ENCODE results near the gene GRN. TPM values are rescaled to one million over a fixed set of nuclear protein-coding genes. Genes with fewer than 3 reads are reported as not detected.

GRN gene
- total and polyA plus RNA-seq, 2 of the 8 experiments (the other 6 are each of a cell fraction or from before 2014, with no cell fraction given): 108 to 387 TPM

- no peak for DNase-seq (ENCODE audit: low read depth in 1 of 2, low spot score in 2 of 2)
- Histone ChIP-seq H3K27me3 (replicated peaks in 1 of 4; ENCODE audit: control insufficient read depth in 3 of 4, extremely low read depth in 1 of 4, insufficient read depth in 3 of 4, low read length in 3 of 4) (no peaks in the 10 kb centered on the region), H4K20me1 (replicated peaks in 1 of 2; ENCODE audit: control insufficient read depth in 1 of 2, insufficient read depth in 2 of 2, low read length in 2 of 2) (peaks cover 3 to 27% of the 10 kb centered on the region in 2 experiments), H2AK5ac (ENCODE audit: low read depth, low read length) (no peak overlapping the region), H3K18ac (ENCODE audit: extremely low read depth, low read length) (no peak overlapping the region), H3K79me1 (ENCODE audit: low read depth, low read length) (peaks cover 12% of the 10 kb centered on the region), H3K27ac (ENCODE audit: low read depth, low read length) (no peak overlapping the region), H2BK120ac (replicated peaks; ENCODE audit: low read depth, low read length) (no peak overlapping the region), H2BK12ac (ENCODE audit: low read depth, low read length) (no peak overlapping the region), H4K8ac (ENCODE audit: extremely low read depth, insufficient read depth, low read length) (0 out of 2 replicates have a peak overlapping the region, but pooled peaks have one; percentile 12), H3K9me3 (ENCODE audit: insufficient read depth in 2 of 2, low read depth in 1 of 2, low read length in 1 of 2) (no peaks in the 10 kb centered on the region), H2BK5ac (ENCODE audit: low read depth, low read length) (no peak overlapping the region), H3K4me2 (ENCODE audit: insufficient read depth in 1 of 2, low read depth in 2 of 2, low read length in 2 of 2) (no peak overlapping the region), H3K4me1 (replicated peaks in 1 of 4; ENCODE audit: control insufficient read depth in 3 of 4, insufficient read depth in 4 of 4, low read length in 3 of 4) (peaks cover 9 to 25% (median 18%) of the 10 kb centered on the region in 4 experiments), H3K23me2 (ENCODE audit: low read depth, low read length) (peaks cover 7% of the 10 kb centered on the region; the same call in 1 of the 2 replicates), H3K79me2 (ENCODE audit: control insufficient read depth in 1 of 2, insufficient read depth in 2 of 2, low read length in 2 of 2) (peaks cover 0 to 7% of the 10 kb centered on the region in 2 experiments; a peak in 1 of 4 replicates), H3K56ac (replicated peaks; ENCODE audit: insufficient read length, low read depth, low read length) (no peak overlapping the region), H3K36me3 (ENCODE audit: control insufficient read depth in 2 of 4, insufficient read depth in 4 of 4, low read length in 3 of 4) (peaks cover 0 to 6% (median 1%) of the 10 kb centered on the region in 4 experiments; a peak in 1 of 8 replicates), H3K4ac (replicated peaks; ENCODE audit: insufficient read length, low read depth, low read length) (no peak overlapping the region), H3K23ac (ENCODE audit: insufficient read length) (no peak overlapping the region), H4K91ac (replicated peaks; ENCODE audit: insufficient read length, low read length) (no peak overlapping the region), H3K14ac (ENCODE audit: insufficient read length) (no peak overlapping the region), H2BK15ac (ENCODE audit: low read length) (no peak overlapping the region), H2AFZ (ENCODE audit: low read length) (no peak overlapping the region), H3K4me3 (ENCODE audit: extremely low read depth in 1 of 4, insufficient read depth in 2 of 4, low read depth in 3 of 4, low read length in 4 of 4) (no peak overlapping the region), H3K9ac (replicated peaks in 1 of 4; ENCODE audit: extremely low read depth in 1 of 4, low read depth in 3 of 4, low read length in 3 of 4) (no peak overlapping the region), H4K5ac (ENCODE audit: insufficient read length, low read depth, low read length) (no peak overlapping the region), H2BK20ac (ENCODE audit: low read length) (no peak overlapping the region)
- 81% methylated on average over 6 of the region's 6 CpGs; no CpG with 5 or more reads in 1 of the 2 experiments for WGBS, 2 experiments (ENCODE audit: extremely low coverage in 1 of 2, insufficient coverage in 1 of 2, insufficient read length in 1 of 2, insufficient replicate concordance in 2 of 2, low coverage in 1 of 2, low lambda C conversion rate in 2 of 2, missing lambda C conversion rate in 1 of 2)
- TF ChIP-seq PHF8 (conservative IDR thresholded peaks at IDR 0.05; ENCODE audit: low read depth, low read length) (no peak), NRF1 (IDR thresholded peaks at IDR 0.05; ENCODE audit: low read depth, low read length) (no peak), CTBP2 (IDR thresholded peaks at IDR 0.05; ENCODE audit: borderline replicate concordance, insufficient read depth, insufficient read length, low read length) (no peak), MAFK (IDR thresholded peaks at IDR 0.05; ENCODE audit: low read depth, low read length) (no peak), SP1 (IDR thresholded peaks at IDR 0.05; ENCODE audit: low read depth, low read length) (no peak), USF2 (IDR thresholded peaks at IDR 0.05; ENCODE audit: low read length) (no peak), ASH2L (IDR thresholded peaks at IDR 0.05; ENCODE audit: low read length) (no peak), CHD1 (IDR thresholded peaks at IDR 0.05; ENCODE audit: low read depth, low read length) (no peak), GABPA (IDR thresholded peaks at IDR 0.05; ENCODE audit: borderline replicate concordance, insufficient read depth, low read length) (no peak), EGR1 (IDR thresholded peaks at IDR 0.05; ENCODE audit: borderline replicate concordance, low read depth, low read length) (no peak), CREB1 (IDR thresholded peaks at IDR 0.05) (no peak), CHD2 (IDR thresholded peaks at IDR 0.05; ENCODE audit: low read length) (no peak)
- ChIA-PET CTCF (ENCODE audit: partially characterized antibody) (interaction anchor here (0.5 to 10.1 kb wide), 11 partner anchors 8 to 488 kb away, joined by 3 to 177 read pairs (median 4); partner anchors contain the start of gene GRN), POLR2A (ENCODE audit: partially characterized antibody) (interaction anchor here (0.7 to 3.3 kb wide), 5 partner anchors 17 to 168 kb away, joined by 3 to 10 read pairs (median 6); no protein-coding TSS in a partner anchor)
- FAIRE-seq: no peak
These were observed 13.9 kb downstream of the GRN start for GRCh38 chr17:44359006-44359405.
